HepG2 (cell line): ENCODE results near the gene TMEM231. TPM values are rescaled to one million over a fixed set of nuclear protein-coding genes. Genes with fewer than 3 reads are reported as not detected.

Source experiments
- ELF4 ChIP-seq: sonication (generic); formaldehyde crosslinking; IDR thresholded peaks from 2 replicates; pipeline ENCODE4 v1.5.0; 2020; ENCODE audit warnings: missing genetic modification reagents, mild to moderate bottlenecking, moderate library complexity, borderline replicate concordance
- GPBP1L1 ChIP-seq: sonication (generic); formaldehyde crosslinking; IDR thresholded peaks from 2 replicates; pipeline ENCODE4 v1.5.0; 2020; ENCODE audit warnings: mild to moderate bottlenecking, missing genetic modification reagents
- HDAC2 ChIP-seq: sonication (generic); formaldehyde crosslinking; IDR thresholded peaks from 2 replicates; pipeline ENCODE4 v1.4.0; 2020; ENCODE audit warnings: missing genetic modification reagents
- NR2C2 ChIP-seq: sonication (generic); formaldehyde crosslinking; IDR thresholded peaks from 2 replicates; pipeline ENCODE4 v1.4.0; 2020; ENCODE audit warnings: missing genetic modification reagents, mild to moderate bottlenecking, moderate library complexity, borderline replicate concordance
- RARA ChIP-seq: IDR thresholded peaks from 2 replicates; pipeline ENCODE4 v1.6.1; 2016; ENCODE audit warnings: missing genetic modification reagents, missing compliant biosample characterization
- REST ChIP-seq, 2 experiments: IDR thresholded peaks; 2 replicates each; pipeline ENCODE4 v1.6.1; 2011 to 2012; ENCODE audit warnings: low read length in 2 of 2, borderline replicate concordance in 1 of 2, low read depth in 1 of 2, mild to moderate bottlenecking in 1 of 2, moderate library complexity in 1 of 2
- SP2 ChIP-seq: sonication (generic); formaldehyde crosslinking; IDR thresholded peaks from 2 replicates; pipeline ENCODE4 v1.5.1; 2020; ENCODE audit warnings: mild to moderate bottlenecking, missing genetic modification reagents
- SPEN ChIP-seq: sonication (generic); formaldehyde crosslinking; IDR thresholded peaks from 2 replicates; pipeline ENCODE4 v1.5.1; 2020; ENCODE audit warnings: low read depth, mild to moderate bottlenecking, missing genetic modification reagents
- THAP8 ChIP-seq: sonication (generic); formaldehyde crosslinking; IDR thresholded peaks from 2 replicates; pipeline ENCODE4 v1.5.1; 2020; ENCODE audit warnings: missing genetic modification reagents, mild to moderate bottlenecking, borderline replicate concordance
- TIGD3 ChIP-seq: sonication (generic); formaldehyde crosslinking; IDR thresholded peaks from 2 replicates; pipeline ENCODE4 v1.5.1; 2020; ENCODE audit warnings: mild to moderate bottlenecking, missing genetic modification reagents, borderline replicate concordance
- TMF1 ChIP-seq: sonication (generic); formaldehyde crosslinking; IDR thresholded peaks from 2 replicates; pipeline ENCODE4 v1.8.1; 2022; ENCODE audit warnings: low read depth, missing genetic modification reagents
- UBTF ChIP-seq: sonication (generic); formaldehyde crosslinking; IDR thresholded peaks from 2 replicates; pipeline ENCODE4 v1.4.0; 2020; ENCODE audit warnings: mild to moderate bottlenecking, missing genetic modification reagents
- ZNF10 ChIP-seq: sonication (generic); formaldehyde crosslinking; IDR thresholded peaks from 2 replicates; pipeline ENCODE4 v1.4.0; 2020; ENCODE audit warnings: mild to moderate bottlenecking, low read depth, missing genetic modification reagents, borderline replicate concordance
- ZNF556 ChIP-seq: sonication (generic); formaldehyde crosslinking; IDR thresholded peaks from 2 replicates; pipeline ENCODE4 v1.4.0; 2020; ENCODE audit warnings: mild to moderate bottlenecking, missing genetic modification reagents, borderline replicate concordance
- ZNF788 ChIP-seq: sonication (generic); formaldehyde crosslinking; IDR thresholded peaks from 2 replicates; pipeline ENCODE4 v1.5.0; 2020; ENCODE audit warnings: mild to moderate bottlenecking, missing genetic modification reagents, borderline replicate concordance
- ZSCAN21 ChIP-seq: sonication (generic); formaldehyde crosslinking; IDR thresholded peaks from 2 replicates; pipeline ENCODE4 v1.8.0; 2022; ENCODE audit warnings: mild to moderate bottlenecking, missing genetic modification reagents, moderate library complexity, borderline replicate concordance
- ZSCAN5A ChIP-seq: sonication (generic); formaldehyde crosslinking; IDR thresholded peaks from 2 replicates; pipeline ENCODE4 v1.8.0; 2022; ENCODE audit warnings: mild to moderate bottlenecking, missing genetic modification reagents, borderline replicate concordance
- polyA plus RNA-seq, 8 experiments: library from polyadenylated mRNA; depleted of rRNA in 3 of 8; stranded (reverse) in 7 of 8; unstranded in 1 of 8; fragments of >200 nt; fragmentation: Illumina TruSeq in 4 of 8; extraction: Trizol in 4 of 8; gene quantifications; 2 replicates each; pipeline versions ENCODE4 v1.2.1 to v1.2.3, GENCODE V29; 2011 to 2016; ENCODE audit warnings: low read depth in 4 of 8, missing spikeins in 1 of 8, mixed read lengths in 1 of 8; ENCODE audit not compliant: insufficient read depth in 1 of 8
- total RNA-seq, 5 experiments: library from RNA; depleted of rRNA; stranded (reverse); fragments of >200 nt; fragmentation: Illumina TruSeq; extraction: Trizol; gene quantifications; 2 replicates each; pipeline ENCODE4 v1.2.3, GENCODE V29; 2016; ENCODE audit warnings: low read depth in 1 of 5

TMEM231 gene
- total and polyA plus RNA-seq, 2 of the 13 experiments (the other 11 are each of a cell fraction or from before 2014, with no cell fraction given) = 3.5 to 7.4 TPM

- TF ChIP-seq ZNF788 (CRISPR knock-in tag) (peak; percentile 40; the same call in 1 of the 2 replicates), TMF1 (CRISPR knock-in tag) (no peak), THAP8 (CRISPR knock-in tag) (0 out of 2 replicates have a peak, but pooled peaks have one; percentile 0), GPBP1L1 (no peak), SPEN (CRISPR knock-in tag) (peak; percentile 4; the same call in 1 of the 2 replicates), ZNF10 (CRISPR knock-in tag) (no peak), REST (IDR thresholded peaks at IDR 0.05; ENCODE audit: borderline replicate concordance in 1 of 2, low read depth in 1 of 2, low read length in 2 of 2) (peak; percentile 50 to 90), ELF4 (0 out of 2 replicates have a peak, but pooled peaks have one; percentile 53), HDAC2 (0 out of 2 replicates have a peak, but pooled peaks have one; percentile 2), SP2 (CRISPR knock-in tag) (no peak), UBTF (CRISPR knock-in tag) (peak; percentile 58; the same call in 1 of the 2 replicates), TIGD3 (CRISPR knock-in tag) (no peak), RARA (CRISPR knock-in tag) (no peak; the same call in 1 of the 2 replicates), ZNF556 (peak; percentile 6; the same call in 1 of the 2 replicates), NR2C2 (CRISPR knock-in tag) (peak; percentile 18; the same call in 1 of the 2 replicates), ZSCAN5A (CRISPR knock-in tag) (peak; percentile 62; the same call in 1 of the 2 replicates), ZSCAN21 (0 out of 2 replicates have a peak, but pooled peaks have one; percentile 47)
These were observed 10.8 kb upstream of the TMEM231 start (continued) for GRCh38 chr16:75566758-75567255.
